Heart right ventricle (tissue), 16 donors: ENCODE measurements around the gene IGLL1. TPM values are rescaled to one million over a fixed set of nuclear protein-coding genes. Genes with fewer than 3 reads are reported as not detected.
"Not testable (repeated sequence)": the region's sequence is repeated elsewhere in the genome, so short reads cannot be mapped to it uniquely, and the experiment has no call there.

Experiments
- ATAC-seq, 8 donors: fragments of 200-7000 bp; cut with Tn5 transposase; one replicate each; pipeline ENCODE4 v1.9.1; 2020; ENCODE audit warnings: mild to moderate bottlenecking in 8 of 8, moderate library complexity in 8 of 8, moderate number of reproducible peaks in 1 of 8
- DNase-seq, 2 donors: peaks; one replicate each; pipeline ENCODE4 v3.0.0-alpha.2; 2020
- H3K27ac ChIP-seq, 10 donors: fragments of 200-600 bp; sonication (generic) in 2 of 10; one replicate each; pipeline versions ENCODE4 v1.5.0 to v1.8.0; 2020 to 2022; ENCODE audit warnings: mild to moderate bottlenecking in 3 of 10
- H3K27me3 ChIP-seq, 7 donors: fragments of 200-600 bp; one replicate each; pipeline ENCODE4 v1.8.0; 2021 to 2022; ENCODE audit warnings: mild to moderate bottlenecking in 2 of 7
- H3K36me3 ChIP-seq, 9 donors: fragments of 200-600 bp; sonication (generic) in 1 of 9; one replicate each; pipeline versions ENCODE4 v1.5.0 to v1.8.0; 2020 to 2022; ENCODE audit warnings: mild to moderate bottlenecking in 2 of 9
- H3K4me1 ChIP-seq, 9 donors: fragments of 200-600 bp; sonication (generic) in 1 of 9; one replicate each; pipeline versions ENCODE4 v1.5.0 to v1.8.0; 2020 to 2022; ENCODE audit warnings: mild to moderate bottlenecking in 4 of 9
- H3K4me3 ChIP-seq, 10 donors: fragments of 200-600 bp; sonication (generic) in 2 of 10; one replicate each; pipeline versions ENCODE4 v1.5.0 to v1.8.0; 2020 to 2022; ENCODE audit warnings: mild to moderate bottlenecking in 7 of 10, moderate library complexity in 2 of 10
- H3K9me3 ChIP-seq, 11 donors: fragments of 200-600 bp in 10 of 11; sonication (generic) in 2 of 11; one replicate each; pipeline versions ENCODE4 v1.5.0 to v1.8.0; 2013 to 2022; ENCODE audit warnings: mild to moderate bottlenecking in 2 of 11, control low read depth in 1 of 11, moderate library complexity in 1 of 11
- WGBS, 2 donors: extraction: QIAGEN DNeasy Blood & Tissue Kit; methylation state at CpG; one replicate each; pipeline ENCODE4 v1.1.7; 2013; ENCODE audit warnings: inconsistent platforms in 1 of 2; 5-methylcytosine and 5-hydroxymethylcytosine counted together
- intact Hi-C, 10 donors: fragments of 100-400 bp; cut with DNase I; formaldehyde crosslinking; loops; one replicate each; pipeline versions ENCODE4 v1.11.1 to v1.14.2; 2022
- polyA plus RNA-seq, 2 donors: library from polyadenylated mRNA; stranded (reverse); fragments of 200-250 nt; gene quantifications; one replicate each; pipeline ENCODE4 v1.2.3, GENCODE V29; 2013
- total RNA-seq, 10 donors: library from RNA; stranded (reverse); fragmentation: NEBNext Ultra II Directional in 3 of 10; extraction: Animal tissue kit (Norgen Biotek cat#: 25700) in 3 of 10; gene quantifications; one replicate each; pipeline versions ENCODE4 v1.2.1 to v1.2.4, GENCODE V29; 2021 to 2023
- TF ChIP-seq, protein P1 (sequence below), 9 donors: fragments of 200-600 bp; sonication (generic) in 2 of 9; IDR thresholded peaks; one replicate each; pipeline versions ENCODE4 v1.5.0 to v1.8.0; 2021 to 2022; ENCODE audit warnings: antibody characterized with exemption in 9 of 9, mild to moderate bottlenecking in 5 of 9, moderate library complexity in 1 of 9
- donor health status: Arrhythmogenic right ventricular cardiomyopathy.
- donor health status: ischemic (EF 13 %, LVEDD 7.1; RV severe dilation, severe dysfunction).
- donor health status: healthy with polysubstance abuse.
- donor health status: DM: no; HTN: yes; CAD: no.
- donor health status: DM: no; HTN: no; CAD: no.
- donor health status: ischemic (EF 25% LVEDD 6.9; RV normal size, moderate dysfunction).
- donor health status: ischemic (EF 25% LVEDD 5.7; RV mildly dilated, moderate dysfunction).
- donor health status: healthy.
- donor health status: DM: yes; HTN: yes; CAD: no.
- donor health status: Ischemic cardiomyopathy.
- donor health status: ischemic (EF 35%, LVEDD 5.7; RV mildly dilated, moderate dysfunction).
- donor health status: nonischemic (EF 11% LVEDD 7.7; RV severe dilation, severe dysfunction).
- donor health status: DM: yes; HTN: yes; CAD: no.
- donor health status: PGD.
- donor health status: ischemic (EF 29% LVEDD 5.4; RV normal size, mild dysfunction).
- donor health status: nonischemic (EF 23%, LVEDD 6.1; RV moderate dilation, normal function).

The IGLL1 gene
- total and polyA plus RNA-seq, 12 donors = not detected

DNA sequence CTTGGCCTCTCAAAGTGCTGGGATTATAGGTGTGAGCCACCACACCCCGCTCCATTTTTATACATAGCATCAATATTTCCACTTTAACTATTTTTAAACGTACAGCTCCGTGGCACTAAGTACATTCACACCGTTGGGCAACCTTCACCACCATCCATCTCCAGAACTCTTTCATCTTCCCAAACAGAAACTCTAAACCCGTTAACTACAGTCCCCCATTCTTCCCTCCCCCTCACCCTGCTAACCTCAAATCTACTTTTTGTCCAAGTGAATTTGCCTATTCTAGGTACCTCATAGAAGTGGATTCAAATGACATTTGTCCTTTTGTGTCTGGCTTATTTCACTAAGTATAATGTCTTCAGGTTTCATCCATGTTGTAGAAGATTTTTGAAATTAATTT, 3.4 kb downstream of the IGLL1 start:
- ATAC-seq (no peak), DNase-seq (no peak)
- TF ChIP-seq, protein P1, sequence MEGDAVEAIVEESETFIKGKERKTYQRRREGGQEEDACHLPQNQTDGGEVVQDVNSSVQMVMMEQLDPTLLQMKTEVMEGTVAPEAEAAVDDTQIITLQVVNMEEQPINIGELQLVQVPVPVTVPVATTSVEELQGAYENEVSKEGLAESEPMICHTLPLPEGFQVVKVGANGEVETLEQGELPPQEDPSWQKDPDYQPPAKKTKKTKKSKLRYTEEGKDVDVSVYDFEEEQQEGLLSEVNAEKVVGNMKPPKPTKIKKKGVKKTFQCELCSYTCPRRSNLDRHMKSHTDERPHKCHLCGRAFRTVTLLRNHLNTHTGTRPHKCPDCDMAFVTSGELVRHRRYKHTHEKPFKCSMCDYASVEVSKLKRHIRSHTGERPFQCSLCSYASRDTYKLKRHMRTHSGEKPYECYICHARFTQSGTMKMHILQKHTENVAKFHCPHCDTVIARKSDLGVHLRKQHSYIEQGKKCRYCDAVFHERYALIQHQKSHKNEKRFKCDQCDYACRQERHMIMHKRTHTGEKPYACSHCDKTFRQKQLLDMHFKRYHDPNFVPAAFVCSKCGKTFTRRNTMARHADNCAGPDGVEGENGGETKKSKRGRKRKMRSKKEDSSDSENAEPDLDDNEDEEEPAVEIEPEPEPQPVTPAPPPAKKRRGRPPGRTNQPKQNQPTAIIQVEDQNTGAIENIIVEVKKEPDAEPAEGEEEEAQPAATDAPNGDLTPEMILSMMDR (IDR thresholded peaks at IDR 0.05) = no peak
- Histone ChIP-seq H3K9me3 (no peaks in the 10 kb centered on the region), H3K27me3 (peaks cover 0 to 11% (median 0%) of the 10 kb centered on the region in 7 donors), H3K36me3 (no peaks in the 10 kb centered on the region), H3K4me1 (no peaks in the 10 kb centered on the region), H3K4me3 (no peak overlapping the region), H3K27ac (no peak overlapping the region)
- WGBS, 2 donors = 69 to 74% methylated on average over 5 of the region's 5 CpGs
- intact Hi-C loops = no loop called here

DNA sequence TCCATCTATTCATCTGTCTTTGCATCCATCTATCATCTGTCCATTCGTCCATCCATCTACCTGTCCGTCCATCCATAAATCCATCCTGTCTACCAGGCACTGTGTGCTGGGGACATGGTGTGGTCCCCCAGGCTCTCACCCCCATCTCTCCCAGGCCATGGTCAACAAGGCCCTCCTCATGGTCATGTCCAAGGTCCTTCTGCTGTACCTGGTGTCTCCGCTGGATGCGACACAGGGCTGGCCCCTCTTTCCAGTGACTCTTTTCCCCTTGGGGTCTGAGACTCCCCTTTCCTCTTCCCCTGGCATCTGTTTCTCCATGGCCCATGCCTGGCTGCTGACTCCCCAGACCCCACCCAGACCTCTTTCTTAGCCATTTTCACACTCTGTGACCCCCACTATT, 4.5 kb downstream of the IGLL1 start:
- TF ChIP-seq, protein P1 (IDR thresholded peaks at IDR 0.05) = no peak
- H3K27me3 ChIP-seq = peaks cover 0 to 11% (median 0%) of the 10 kb centered on the region in 7 donors
- H3K4me3 ChIP-seq = no peak overlapping the region
- no peak for DNase-seq
- WGBS, 2 donors = 95 to 96% methylated on average over 4 of the region's 4 CpGs
- H3K27ac ChIP-seq = no peak overlapping the region
- no peaks in the 10 kb centered on the region for H3K9me3 ChIP-seq
- intact Hi-C loops = no loop called here
- H3K36me3 ChIP-seq = no peaks in the 10 kb centered on the region
- no peaks in the 10 kb centered on the region for H3K4me1 ChIP-seq
- ATAC-seq = no peak

DNA sequence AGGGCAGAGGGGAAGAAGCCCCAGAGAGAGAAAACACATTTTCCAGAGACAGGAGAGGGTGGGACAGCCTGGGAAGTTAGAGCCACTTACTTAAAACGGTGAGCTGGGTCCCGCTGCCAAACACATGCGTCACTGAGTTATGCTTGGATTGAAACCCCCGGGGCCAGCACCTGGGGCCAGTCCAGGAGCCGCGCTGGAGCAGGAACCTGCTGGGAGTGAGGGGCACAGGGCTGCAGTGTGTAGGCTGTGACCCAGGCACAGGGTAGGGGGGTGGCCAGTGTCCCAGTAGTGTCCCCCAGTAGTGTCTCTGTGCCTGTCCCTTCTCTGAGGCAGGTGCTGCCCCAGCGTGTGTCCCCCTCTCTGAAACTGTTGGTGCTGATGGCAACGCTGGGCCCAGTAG, 5.2 kb downstream of the IGLL1 start:
- TF ChIP-seq, protein P1 (IDR thresholded peaks at IDR 0.05) = no peak
- Histone ChIP-seq H3K27me3 (peaks cover 0 to 11% (median 0%) of the 10 kb centered on the region in 7 donors), H3K4me1 (no peaks in the 10 kb centered on the region), H3K9me3 (no peaks in the 10 kb centered on the region), H3K4me3 (no peak overlapping the region), H3K27ac (no peak overlapping the region), H3K36me3 (no peaks in the 10 kb centered on the region)
- intact Hi-C loops = no loop called here
- 58 to 73% methylated on average over 8 of the region's 8 CpGs for WGBS, 2 donors
- DNase-seq = no peak
- no peak for ATAC-seq

GRCh38 chr22:23574371-23574811, 5.7 kb downstream of the IGLL1 start:
- Histone ChIP-seq H3K4me3 (no peak overlapping the region), H3K9me3 (no peaks in the 10 kb centered on the region), H3K4me1 (no peaks in the 10 kb centered on the region), H3K36me3 (no peaks in the 10 kb centered on the region), H3K27ac (no peak overlapping the region), H3K27me3 (peaks cover 0 to 11% (median 0%) of the 10 kb centered on the region in 7 donors)
- 64 to 74% methylated on average over 4 of the region's 4 CpGs for WGBS, 2 donors
- DNase-seq (no peak), ATAC-seq (peak in 1 of 8 donors; percentile 39)
- intact Hi-C loops = no loop called here
- TF ChIP-seq, protein P1 (IDR thresholded peaks at IDR 0.05) = no peak

GRCh38 chr22:23573701-23574235, 6.3 kb downstream of the IGLL1 start:
- peak in 1 of 8 donors; percentile 19 for ATAC-seq
- H3K9me3 ChIP-seq, DNase-seq, H3K27ac ChIP-seq, H3K4me3 ChIP-seq, H3K36me3 ChIP-seq, H3K27me3 ChIP-seq, intact Hi-C loops, H3K4me1 ChIP-seq: not testable (repeated sequence)
- WGBS, 2 donors = 67 to 85% methylated on average over 4 to 8 of the region's 8 CpGs

DNA sequence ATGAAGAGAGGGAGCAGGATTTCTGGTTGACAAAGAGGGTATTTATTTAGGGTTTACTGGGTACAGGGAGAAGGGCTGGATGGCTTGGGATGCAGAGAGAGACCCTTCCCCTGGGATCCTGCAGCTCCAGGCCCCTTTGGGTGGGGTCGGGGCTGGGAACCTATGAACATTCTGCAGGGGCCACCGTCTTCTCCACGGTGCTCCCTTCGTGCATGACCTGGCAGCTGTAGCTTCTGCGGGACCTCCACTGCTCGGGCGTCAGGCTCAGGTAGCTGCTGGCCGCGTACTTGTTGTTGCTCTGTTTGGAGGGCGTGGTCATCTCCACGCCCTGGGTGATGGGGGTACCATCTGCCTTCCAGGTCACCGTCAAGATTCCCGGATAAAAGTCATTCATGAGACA, 7.0 kb downstream of the IGLL1 start:
- DNase-seq, intact Hi-C loops: not testable (repeated sequence)
- WGBS, 2 donors = 78 to 82% methylated on average over 13 of the region's 13 CpGs

More for the DNA sequence above, 7.0 kb downstream of the IGLL1 start:
- not testable (repeated sequence) for H3K27ac ChIP-seq, H3K27me3 ChIP-seq, H3K4me1 ChIP-seq, ATAC-seq, H3K36me3 ChIP-seq, H3K9me3 ChIP-seq, H3K4me3 ChIP-seq
